ENCODE data around the gene OLIG1.
A peak's percentile ranks its signal among the peaks of the same experiment; 100 is the strongest.

OLIG1 gene

DNA sequence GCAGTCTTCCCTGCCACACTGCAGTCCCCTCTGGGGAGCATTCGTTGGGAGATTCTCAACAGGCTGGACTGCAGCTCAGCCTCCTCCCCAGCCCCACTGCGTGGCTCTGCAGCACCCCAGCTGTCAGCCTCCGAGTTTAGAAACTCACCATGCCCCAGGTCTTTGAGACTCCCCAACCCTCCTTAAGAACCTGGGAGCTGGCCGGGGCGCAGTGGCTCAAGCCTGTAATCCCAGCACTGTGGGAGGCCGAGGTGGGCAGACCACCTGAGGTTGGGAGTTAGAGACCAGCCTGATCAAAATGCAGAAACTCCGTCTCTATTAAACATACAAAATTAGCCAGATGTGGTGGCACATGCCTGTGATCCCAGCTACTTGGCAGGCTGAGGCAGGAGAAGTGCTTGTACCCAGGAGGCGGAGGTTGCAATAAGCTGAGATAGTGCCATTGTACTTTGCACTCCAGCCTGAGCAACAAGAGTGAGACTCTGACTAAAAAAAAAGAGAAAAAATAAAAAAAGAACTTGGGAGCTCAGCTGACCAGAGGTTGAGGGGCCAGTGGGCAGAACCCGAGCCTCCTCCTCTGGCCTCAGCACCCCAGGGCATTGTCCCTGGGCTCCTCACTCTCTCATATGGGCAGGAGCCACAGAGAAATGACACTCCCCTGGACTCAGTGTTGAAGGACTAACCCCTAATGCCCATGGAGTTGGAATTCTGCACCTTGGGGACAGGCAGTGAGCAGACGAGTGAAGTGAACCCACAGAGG is 38.6 kb upstream of the OLIG1 start:
- no peak for DNase-seq

DNA sequence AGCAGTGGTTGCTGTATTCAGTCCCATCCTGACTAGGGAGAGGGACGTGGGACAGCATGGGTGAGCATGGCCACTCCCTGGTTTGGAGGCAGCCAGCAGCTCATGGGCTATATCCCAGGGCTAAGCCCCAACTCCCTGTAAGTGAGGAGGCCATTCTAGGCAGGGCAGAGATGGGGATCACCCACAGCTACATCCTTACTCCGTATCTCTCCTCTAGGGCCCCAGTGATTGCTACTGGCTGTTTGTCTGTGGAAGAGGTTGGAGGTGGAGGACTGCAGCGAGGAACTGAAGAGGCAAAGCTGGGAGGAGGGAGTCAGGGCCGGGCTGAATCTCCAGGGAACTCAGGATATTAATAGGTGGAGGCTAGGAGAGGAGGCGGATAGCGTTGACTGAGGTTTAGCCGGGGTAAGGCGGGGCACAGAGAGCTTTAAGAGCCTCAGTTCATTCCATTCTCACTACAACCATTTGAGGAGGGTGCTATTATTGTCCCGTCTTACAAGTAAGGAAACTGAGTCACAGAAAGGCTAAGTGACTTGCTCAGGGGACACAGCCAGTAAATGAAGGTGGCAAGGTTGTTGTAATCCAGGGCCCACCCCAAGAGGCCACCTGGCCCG is 37.4 kb upstream of the OLIG1 start:
- DNase-seq = no peak

DNA sequence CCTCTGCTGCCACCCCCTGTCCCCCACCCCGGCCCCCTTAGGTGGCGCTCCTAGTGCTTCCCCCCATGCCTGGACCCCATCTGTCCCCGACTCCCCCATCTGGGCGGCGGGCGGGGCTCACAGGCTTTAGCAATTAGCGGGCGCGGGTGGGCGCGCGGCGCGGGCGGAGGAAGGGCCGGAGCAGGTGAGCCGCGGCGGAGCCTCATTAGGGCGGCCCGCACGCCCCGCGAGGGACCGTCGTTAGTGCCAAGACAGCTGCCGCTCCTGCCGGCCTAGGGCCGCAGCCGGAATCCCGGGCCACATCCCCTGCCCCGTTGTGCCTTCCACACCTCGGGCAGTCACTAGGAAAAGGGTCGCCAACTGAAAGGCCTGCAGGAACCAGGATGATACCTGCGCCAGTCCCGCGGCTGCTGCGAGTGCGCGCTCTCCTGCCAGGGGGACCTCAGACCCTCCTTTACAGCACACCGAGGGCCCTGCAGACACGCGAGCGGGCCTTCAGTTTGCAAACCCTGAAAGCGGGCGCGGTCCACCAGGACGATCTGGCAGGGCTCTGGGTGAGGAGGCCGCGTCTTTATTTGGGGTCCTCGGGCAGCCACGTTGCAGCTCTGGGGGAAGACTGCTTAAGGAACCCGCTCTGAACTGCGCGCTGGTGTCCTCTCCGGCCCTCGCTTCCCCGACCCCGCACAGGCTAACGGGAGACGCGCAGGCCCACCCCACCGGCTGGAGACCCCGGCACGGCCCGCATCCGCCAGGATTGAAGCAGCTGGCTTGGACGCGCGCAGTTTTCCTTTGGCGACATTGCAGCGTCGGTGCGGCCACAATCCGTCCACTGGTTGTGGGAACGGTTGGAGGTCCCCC is 36.6 kb upstream of the OLIG1 start:
- DNase-seq = no peak

DNA sequence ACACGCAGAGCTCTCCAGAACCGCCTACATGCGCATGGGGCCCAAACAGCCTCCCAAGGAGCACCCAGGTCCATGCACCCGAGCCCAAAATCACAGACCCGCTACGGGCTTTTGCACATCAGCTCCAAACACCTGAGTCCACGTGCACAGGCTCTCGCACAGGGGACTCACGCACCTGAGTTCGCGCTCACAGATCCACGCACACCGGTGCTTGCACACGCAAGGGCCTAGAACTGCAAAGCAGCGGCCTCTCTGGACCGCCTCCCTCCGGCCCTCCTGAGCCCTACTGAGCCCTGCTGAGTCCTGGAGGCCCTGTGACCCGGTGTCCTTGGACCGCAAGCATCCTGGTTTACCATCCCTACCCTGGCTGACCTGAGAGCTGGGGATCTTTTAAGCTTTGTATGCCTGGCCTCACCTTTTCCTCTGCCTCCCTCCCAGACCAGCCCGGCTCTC is 36.0 kb upstream of the OLIG1 start:
- no peak for DNase-seq

DNA sequence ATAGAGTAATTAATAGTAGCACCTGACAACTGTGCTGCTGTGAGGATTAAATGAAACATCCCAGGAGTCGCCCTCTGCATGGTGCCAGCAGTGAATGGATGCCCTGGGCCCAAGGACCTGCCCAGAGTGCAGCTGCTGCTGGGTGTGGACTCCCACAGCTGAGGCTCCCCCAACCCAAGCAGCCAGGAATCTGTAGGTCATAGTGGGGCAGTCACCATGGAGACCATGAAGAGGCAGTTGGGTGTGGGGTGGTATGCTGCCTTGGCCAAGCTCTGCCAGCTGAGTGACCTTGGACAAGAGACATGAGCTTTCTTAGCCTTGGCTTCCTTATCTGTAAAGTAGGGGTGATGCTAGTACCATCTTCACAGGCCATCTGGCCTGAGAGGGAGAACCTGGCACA is 34.8 kb upstream of the OLIG1 start:
- no peak for DNase-seq

DNA sequence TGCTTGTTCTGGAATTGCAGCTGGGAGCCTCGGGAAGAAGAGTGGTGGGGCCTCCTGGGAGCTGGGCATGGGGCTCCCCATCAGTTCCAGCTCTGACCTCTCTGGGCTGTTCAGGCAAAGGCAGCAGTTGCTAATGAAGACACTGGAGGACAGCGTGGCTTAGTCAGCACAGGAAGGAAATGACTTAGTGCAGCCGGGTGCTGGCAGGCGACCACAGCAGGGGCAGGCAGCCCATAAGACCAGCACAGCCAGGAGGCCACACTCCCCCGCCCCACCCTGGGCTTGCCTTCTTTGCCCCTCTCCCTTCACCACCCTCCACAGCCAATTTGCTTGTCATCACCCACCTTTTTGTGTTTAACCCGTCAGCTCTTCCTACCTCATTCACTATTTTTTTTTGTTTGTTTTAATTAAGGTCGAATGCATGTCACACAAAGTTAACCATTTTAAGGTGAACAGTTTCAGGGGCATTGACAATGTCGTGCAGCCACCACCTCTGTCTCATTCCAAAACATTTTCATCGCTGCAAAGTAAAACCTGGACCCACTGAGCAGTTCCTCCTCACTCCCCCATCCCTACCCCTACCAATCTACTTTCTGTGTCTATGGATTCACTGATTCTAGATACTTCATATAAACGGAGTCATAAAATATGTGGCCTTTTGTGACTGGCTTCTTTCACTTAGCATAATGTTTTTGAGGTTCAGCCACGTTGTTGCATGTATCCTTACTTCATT is 33.3 kb upstream of the OLIG1 start:
- DNase-seq = peak; percentile 41

DNA sequence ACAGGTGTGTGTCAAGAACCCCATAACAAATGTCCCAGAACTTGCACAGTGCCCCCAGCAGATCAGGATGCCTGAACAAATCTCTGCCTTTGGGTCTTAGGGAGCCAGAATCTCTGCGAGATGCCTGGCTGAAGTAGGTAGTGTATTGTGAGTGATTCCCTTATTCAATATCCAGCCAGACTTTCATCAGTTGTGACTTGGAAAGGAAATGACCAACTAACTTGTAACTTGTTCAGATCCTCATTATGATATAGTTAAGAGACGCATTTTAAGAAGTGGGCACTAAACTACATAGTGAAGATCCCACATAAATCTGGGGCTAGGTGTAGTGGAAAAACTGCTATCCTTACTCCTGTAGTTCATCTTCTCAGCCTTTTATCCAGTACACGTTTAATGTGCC is 32.4 kb upstream of the OLIG1 start:
- no peak for DNase-seq

DNA sequence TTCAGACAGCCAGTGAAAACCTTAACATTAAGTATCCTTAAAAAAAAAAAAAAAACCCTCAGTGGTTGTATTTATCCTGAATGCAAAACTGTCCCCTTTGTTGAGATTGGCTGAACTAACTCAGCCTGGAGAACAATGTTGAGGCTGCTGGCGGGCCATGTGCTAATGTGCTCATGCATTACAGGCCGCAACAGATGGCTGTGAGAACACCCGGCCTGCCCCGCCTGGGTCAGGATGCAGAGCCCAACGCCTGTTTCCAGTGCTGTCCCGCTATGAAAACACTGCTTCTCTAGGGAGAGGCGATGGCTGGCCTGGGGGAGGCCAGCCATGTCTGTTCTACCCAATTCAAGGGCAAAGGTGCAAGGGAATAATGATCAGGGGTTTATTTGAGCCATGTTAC is 30.4 kb upstream of the OLIG1 start:
- no peak for DNase-seq

DNA sequence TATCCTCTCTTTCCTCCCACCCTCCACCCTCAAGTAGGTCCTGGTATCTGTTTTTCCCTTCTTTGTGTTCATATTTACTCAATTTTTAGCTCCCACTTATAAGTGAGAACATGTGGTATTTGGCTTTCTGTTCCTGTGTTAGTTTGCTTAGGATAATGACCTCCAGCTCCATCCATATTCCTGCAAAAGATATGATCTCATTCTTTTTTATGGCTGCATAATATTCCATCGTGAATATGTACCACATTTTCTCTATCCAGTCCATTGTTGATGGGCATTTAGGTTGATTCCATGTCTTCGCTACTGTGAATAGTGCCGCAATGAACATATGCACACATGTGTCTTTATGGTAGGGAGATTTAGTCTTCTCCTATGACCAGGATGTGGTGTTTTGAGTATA is 29.7 kb upstream of the OLIG1 start:
- no peak for DNase-seq

DNA sequence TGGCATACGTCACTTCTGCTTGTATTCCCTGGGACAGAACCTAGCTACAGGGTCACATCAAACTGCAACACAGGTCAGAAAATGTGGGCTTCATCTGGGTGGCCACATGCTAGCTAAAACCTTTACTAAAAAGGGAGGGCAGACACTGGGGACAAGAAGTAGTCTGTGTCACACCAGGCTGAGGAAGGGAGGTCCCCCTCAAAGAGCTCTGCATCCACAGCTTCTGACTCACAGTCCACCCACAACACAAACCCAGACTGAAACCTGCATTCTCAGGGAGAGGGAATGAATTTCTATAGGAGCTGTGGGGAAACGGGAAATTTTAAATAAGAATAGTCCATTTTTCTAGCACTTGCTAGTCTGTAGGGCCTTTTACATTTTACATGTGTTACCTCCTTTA is 28.0 kb upstream of the OLIG1 start:
- DNase-seq = no peak

DNA sequence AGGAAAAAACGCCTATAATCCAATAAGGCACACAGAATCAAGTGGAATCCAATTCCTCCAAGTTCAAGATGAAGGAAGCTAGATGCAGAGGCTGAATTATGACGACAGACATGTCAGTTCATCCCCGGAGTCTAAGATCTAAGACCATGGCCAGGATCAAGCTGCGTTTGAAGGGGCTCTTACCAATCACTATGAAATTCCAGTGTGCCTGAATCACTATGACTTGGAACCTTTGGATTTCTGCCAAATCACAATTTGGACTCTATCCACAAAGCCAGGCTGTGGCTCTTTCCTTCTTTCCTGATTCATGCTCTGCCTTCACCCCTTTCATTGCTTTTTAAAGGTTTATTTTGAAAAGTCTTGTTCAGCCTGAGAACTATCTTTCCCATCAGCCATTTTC is 27.1 kb upstream of the OLIG1 start:
- no peak for DNase-seq

DNA sequence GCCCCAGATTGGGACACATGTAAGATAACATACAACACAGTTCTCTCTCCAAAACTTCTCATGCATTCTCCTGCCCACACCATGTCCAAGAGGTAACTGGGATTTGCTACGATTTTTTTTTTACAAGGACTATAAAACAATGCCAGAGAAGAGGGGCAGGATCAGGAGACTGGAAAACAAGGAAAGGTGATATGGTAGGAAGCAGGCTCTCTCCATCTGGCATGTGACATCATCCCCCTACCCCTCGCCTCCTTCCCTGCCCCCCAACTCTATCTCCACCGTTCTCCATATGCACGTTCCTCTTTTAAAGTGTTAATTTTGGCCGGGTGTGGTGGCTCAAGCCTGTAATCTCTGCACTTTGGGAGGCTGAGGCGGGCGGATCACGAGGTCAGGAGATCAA is 23.5 kb upstream of the OLIG1 start:
- no peak for DNase-seq

DNA sequence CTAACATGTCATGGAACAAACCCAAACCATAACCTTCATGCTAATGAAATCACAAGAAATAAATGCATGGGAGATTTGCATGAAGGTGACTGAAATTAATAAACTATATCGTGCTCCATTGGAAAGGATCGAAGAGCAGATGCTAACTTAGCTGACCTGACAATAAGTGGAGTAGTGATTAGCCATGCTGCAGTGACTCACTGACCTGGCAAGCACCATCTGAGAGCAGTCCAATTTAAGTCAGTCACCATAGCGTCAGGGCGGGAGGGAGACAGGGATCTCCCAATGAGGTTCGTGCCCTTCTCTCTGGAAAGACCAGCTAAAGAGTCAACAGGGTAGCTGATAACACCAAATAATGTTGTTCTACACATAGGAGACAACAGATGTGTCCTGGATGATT is 22.7 kb upstream of the OLIG1 start:
- no peak for DNase-seq

DNA sequence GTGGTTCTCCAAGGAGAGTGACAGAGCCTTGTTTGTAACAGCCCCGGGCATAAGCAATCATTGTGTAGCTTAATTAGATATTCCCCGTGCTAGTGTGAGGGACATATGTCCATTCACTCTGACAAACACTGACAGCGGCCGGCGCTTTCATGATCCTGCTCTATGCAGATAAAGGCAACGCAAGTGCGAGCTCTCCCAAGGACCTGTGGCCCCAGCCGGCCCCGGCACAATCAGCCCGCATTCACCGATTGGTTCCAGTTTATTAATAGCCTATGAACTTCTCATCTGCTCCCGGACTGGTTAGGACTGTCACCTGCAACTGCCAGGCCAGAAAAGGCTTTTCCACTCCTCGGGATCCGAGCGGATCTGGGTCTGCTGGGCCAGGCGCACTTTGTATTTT is 18.0 kb upstream of the OLIG1 start:
- no peak for DNase-seq

DNA sequence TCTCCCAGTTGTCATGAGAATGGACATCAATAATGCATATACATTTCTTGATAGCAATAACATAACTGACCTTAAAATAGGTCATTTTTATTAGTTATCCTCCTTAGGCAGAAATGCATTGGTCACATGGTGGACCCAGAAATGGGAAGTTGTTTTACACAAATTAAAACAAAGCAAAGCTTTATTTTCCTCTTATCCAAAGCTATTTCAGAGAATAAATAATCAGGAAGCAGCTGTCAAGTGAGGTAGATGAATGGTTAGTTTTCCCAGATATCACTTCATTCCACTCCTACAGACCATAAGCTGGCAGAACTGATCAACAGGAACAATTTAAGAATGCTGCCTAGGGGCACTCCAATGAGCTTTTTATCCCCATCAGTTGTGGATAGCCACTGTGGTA is 16.0 kb upstream of the OLIG1 start:
- DNase-seq = no peak

DNA sequence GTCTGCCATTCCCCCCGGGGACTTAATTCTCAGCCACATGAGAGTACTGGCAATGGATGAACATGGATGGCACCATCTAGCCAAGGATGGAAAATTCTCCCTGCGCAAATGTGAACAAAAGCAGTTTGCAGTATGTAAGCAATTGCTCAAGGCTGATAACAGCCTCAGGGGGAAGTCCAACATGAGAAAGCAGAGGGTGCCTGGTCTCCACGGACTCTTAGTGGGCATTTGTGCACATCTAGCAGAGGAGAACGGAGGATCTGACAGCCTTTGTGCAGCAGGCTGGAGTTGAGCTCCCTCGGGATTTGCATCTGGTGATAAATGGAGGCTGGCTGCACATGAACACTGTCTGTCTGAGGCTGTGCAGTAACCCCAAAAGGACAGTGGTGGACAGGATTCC is 13.9 kb upstream of the OLIG1 start:
- no peak for DNase-seq

DNA sequence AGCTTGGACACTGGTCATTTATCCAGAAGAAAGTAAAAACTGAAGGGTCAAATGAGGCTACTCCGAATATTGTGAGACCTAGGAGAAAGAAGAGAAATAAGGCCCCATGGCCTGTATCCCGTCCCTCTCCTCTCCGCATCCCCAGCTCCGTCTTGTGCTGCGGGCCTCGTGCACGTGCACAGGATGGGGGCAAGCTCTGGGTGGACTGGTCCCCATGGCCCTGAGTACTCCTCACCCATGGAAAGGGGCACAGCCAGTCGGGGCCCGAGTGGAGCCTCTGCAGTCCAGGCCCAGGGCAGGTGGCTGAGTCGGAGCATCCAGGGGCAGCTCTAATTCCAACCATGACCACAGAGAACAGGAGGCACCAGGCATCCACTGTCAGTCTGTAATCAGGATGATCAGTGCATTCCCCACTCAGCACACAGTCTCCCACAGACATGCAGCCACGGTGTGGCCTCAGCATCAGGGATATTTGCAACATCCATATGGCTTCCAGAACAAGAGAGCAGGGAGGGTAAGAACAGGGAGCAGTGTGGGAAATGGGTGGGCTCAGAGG is 12.5 kb upstream of the OLIG1 start:
- DNase-seq = no peak

DNA sequence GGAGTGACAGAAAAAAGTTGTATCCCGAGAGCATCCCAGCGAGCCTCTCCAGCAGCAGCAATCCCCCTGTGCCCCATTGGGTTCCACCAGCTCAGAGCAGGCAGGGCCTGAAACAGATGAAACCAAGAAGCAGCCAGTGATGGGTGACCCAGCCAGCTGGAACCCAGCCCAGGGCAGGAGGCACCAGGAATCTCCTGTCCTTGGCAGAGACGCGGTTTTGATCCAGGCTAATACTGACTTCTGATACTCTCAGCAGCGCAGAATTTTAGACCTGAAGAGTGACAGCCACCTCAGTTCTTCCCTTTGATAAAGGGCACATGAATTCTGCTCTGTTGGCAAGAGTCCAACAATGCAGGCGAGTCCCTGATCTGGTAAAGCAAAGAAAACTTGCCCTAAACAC is 11.4 kb upstream of the OLIG1 start:
- DNase-seq = no peak

DNA sequence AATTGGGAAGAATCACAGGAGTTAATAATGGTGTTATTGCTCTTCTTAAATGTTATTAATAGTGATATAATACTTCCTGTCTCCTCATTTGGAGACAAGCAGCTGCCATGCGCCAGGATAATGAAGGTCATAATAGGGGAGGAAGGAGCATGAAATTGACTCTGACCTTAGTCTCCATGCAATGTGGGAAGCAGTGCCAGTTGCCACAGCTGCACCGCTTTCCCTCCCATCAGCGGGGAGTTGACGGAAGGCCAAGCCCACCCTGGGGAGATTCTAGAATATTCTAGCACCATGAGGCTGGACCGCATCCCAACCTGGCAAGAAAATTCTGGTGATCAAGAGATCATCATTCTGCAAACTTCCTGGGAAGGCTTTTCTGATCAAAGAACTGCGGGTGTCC is 11.0 kb upstream of the OLIG1 start:
- no peak for DNase-seq

DNA sequence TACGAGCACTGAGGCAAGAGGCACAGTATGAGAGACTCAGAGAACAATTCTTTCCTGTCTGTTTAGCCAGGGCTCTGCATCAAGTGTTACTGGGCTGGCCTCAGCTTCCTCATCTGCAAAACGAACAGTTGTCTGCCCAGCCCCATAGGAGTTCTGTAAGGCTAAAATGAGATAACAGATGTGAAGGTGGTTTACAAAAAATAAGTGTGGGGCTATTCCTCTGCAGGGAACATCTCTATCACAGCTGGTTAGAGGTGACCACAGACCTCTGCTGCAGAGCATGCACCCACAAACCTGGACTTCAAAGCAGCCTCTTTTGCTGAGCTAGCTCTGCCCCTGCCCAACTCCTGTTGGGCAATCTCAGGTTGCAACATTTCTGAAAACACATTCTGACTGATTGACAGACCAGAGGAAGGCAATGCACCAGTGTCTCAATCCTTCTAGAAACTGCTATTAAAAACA is 10.5 kb upstream of the OLIG1 start:
- DNase-seq = no peak

DNA sequence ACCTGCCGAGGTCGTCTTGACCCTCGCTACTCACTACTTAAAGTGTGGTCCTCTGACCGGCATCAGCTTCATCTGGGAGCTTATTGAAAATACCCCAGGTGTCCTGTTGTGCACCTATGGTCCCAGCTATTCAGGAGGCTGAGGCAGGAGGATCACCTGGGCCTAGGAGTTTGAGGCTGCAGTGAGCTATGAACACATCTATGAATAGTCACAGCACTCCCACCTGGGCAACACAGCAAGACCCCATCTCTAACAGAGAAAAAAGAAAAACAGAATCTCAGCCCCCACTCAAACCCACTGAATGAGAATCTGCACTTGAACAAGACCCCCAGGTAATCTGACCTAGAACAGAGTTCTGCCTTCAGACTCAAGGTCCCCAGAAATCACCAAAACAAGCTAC is 8.7 kb upstream of the OLIG1 start:
- DNase-seq = no peak

DNA sequence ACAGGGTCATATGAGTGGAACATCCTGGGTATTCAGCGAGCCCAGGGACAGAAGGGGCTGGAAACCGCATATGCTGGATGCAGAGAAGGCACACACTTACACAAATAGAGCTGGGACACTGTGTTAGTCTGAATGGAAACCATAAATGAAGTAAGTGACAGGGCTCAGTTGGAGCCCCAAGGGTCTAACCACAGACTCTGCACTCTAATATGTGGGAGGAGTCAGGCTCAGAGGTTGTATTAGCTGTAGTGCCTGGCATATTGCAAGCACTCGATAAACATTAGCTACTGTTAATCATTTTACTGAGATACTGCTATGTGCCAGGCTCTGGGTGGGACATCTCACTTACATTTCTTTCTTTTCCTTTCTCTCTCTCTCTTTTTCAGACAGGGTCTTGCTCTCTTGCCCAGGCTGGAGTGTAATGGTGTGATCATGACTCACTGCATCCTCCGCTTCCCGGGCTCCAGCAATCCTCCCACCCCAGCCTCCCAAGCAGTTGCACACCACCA is 6.5 kb upstream of the OLIG1 start:
- DNase-seq = no peak
